Myocyte (in vitro differentiated cells): ENCODE results near the gene ARHGEF40. TPM values are rescaled to one million over a fixed set of nuclear protein-coding genes. Genes with fewer than 3 reads are reported as not detected.

Experiments
- DNase-seq: peaks from one replicate; pipeline ENCODE4 v3.0.0-alpha.2; 2012; ENCODE audit warnings: low read depth
- microRNA-seq: library from miRNA; unstranded; fragments of <30 nt; microRNA quantifications from one replicate; pipeline ENCODE4, GENCODE V29; 2016
- total RNA-seq: library from RNA; depleted of rRNA; stranded (reverse); fragments of >200 nt; gene quantifications from 2 replicates; pipeline ENCODE4 v1.2.3, GENCODE V29; 2014

Gene ARHGEF40
- total RNA-seq, 1 donor from 2014 or later = 45.2 TPM

GRCh38 chr14:21113369-21113768 lies 43.3 kb downstream of the ARHGEF40 start:
- no peak for DNase-seq

- no peak for DNase-seq
Measured at GRCh38 chr14:21118933-21119332, 48.8 kb downstream of the ARHGEF40 start.

- DNase-seq = no peak
Measured at GRCh38 chr14:21120686-21121085, 50.6 kb downstream of the ARHGEF40 start.

GRCh38 chr14:21121122-21121521 lies 51.0 kb downstream of the ARHGEF40 start:
- DNase-seq = no peak

GRCh38 chr14:21123429-21123828 lies 53.3 kb downstream of the ARHGEF40 start:
- no peak for DNase-seq

GRCh38 chr14:21133901-21134300 lies 63.8 kb downstream of the ARHGEF40 start:
- no peak for DNase-seq

GRCh38 chr14:21136024-21136423 lies 65.9 kb downstream of the ARHGEF40 start:
- no peak for DNase-seq

Small RNAs within 50 kb of the gene (microRNA-seq; reads per million reads assigned to microRNA genes)
- not detected for gene MIR6717

Other genes starting within 250 kb of the ARHGEF40 start
- not detected in 2 replicates for gene RNASE3, start 178.9 kb upstream of the ARHGEF40 start, total RNA-seq
- not detected in 2 replicates for gene RNASE2, start 114.8 kb upstream of the ARHGEF40 start, total RNA-seq
- 66.9 and 71.5 TPM in 2 replicates for gene METTL17, start 80.3 kb upstream of the ARHGEF40 start, total RNA-seq
- gene SLC39A2, start 71.0 kb upstream of the ARHGEF40 start, total RNA-seq = not detected in 2 replicates
- gene NDRG2, start 45.2 kb upstream of the ARHGEF40 start, total RNA-seq = 45.4 and 61.1 TPM in 2 replicates
- gene TPPP2, start 40.1 kb upstream of the ARHGEF40 start, total RNA-seq = not detected in 2 replicates
- not detected in 2 replicates for gene RNASE13, start 35.5 kb upstream of the ARHGEF40 start, total RNA-seq
- gene RNASE7, start 27.9 kb upstream of the ARHGEF40 start, total RNA-seq = 0.16 TPM in 1 of 2 replicates, not detected in the other
- gene RNASE8, start 12.5 kb upstream of the ARHGEF40 start, total RNA-seq = not detected in 2 replicates
- 33.2 and 49.8 TPM in 2 replicates for gene ZNF219, start 28.4 kb downstream of the ARHGEF40 start, total RNA-seq
- gene TMEM253, start 30.8 kb downstream of the ARHGEF40 start, total RNA-seq = 0.83 and 1.6 TPM in 2 replicates
- gene OR5AU1, start 85.8 kb downstream of the ARHGEF40 start, total RNA-seq = not detected in 2 replicates
- 541 and 590 TPM in 2 replicates for gene HNRNPC, start 199.1 kb downstream of the ARHGEF40 start, total RNA-seq
- gene RPGRIP1, start 209.8 kb downstream of the ARHGEF40 start, total RNA-seq = not detected in 2 replicates